Upper lobe of left lung (tissue), 4 donors: ENCODE data around the gene APOE.

Experiments
- POLR2A ChIP-seq, 4 donors: fragments of 450-650 bp; IDR thresholded peaks; one replicate each; pipeline ENCODE4 v1.5.1; 2016 to 2017; ENCODE audit warnings: antibody characterized with exemption in 4 of 4, mild to moderate bottlenecking in 2 of 4
- POLR2AphosphoS5 ChIP-seq, 2 donors: sonication (generic); formaldehyde crosslinking; IDR thresholded peaks; one replicate each; pipeline ENCODE4 v1.5.1; 2017; ENCODE audit warnings: antibody characterized with exemption in 2 of 2
- TF ChIP-seq, protein P1 (sequence below), 6 experiments: fragments of 450-650 bp in 4 of 6; fragments of 200-600 bp in 2 of 6; sonication (generic) in 2 of 6; IDR thresholded peaks; one replicate each; pipeline ENCODE4 v1.5.1; 2016 to 2019; ENCODE audit warnings: antibody characterized with exemption in 6 of 6

DNA sequence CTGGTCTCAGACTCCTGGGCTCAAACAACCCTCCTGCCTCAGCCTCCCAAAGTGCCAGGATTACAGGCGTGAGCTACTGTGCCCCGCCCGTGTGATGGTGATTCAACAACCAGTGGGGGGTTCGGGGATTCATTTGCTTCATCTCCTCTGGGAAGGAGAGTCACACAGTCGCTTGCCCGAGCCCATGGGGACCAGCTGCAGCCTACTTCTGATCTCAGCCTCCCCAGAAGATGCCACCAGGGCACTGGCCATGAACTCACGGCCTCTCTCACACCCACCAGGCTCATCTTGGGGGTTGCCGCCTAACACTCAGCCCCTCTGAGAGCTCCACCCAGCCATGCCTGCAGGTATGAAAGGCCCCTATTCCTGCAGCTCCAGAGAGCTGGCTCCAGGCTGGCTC lies 7.8 kb upstream of the APOE start:
- TF ChIP-seq, protein P1, sequence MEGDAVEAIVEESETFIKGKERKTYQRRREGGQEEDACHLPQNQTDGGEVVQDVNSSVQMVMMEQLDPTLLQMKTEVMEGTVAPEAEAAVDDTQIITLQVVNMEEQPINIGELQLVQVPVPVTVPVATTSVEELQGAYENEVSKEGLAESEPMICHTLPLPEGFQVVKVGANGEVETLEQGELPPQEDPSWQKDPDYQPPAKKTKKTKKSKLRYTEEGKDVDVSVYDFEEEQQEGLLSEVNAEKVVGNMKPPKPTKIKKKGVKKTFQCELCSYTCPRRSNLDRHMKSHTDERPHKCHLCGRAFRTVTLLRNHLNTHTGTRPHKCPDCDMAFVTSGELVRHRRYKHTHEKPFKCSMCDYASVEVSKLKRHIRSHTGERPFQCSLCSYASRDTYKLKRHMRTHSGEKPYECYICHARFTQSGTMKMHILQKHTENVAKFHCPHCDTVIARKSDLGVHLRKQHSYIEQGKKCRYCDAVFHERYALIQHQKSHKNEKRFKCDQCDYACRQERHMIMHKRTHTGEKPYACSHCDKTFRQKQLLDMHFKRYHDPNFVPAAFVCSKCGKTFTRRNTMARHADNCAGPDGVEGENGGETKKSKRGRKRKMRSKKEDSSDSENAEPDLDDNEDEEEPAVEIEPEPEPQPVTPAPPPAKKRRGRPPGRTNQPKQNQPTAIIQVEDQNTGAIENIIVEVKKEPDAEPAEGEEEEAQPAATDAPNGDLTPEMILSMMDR (IDR thresholded peaks at IDR 0.05) = no peak
- TF ChIP-seq POLR2AphosphoS5 (IDR thresholded peaks at IDR 0.05) = no peak
- TF ChIP-seq POLR2A (IDR thresholded peaks at IDR 0.05) = no peak
